B cell (primary cell): Measurements from ENCODE around the gene PLD4. TPM values are rescaled to one million over a fixed set of nuclear protein-coding genes. Genes with fewer than 3 reads are reported as not detected.

Source experiments
- ATAC-seq: fragments of 200-7000 bp; cut with Tn5 transposase; one replicate; pipeline ENCODE4 v1.10.0; 2021; ENCODE audit warnings: low read depth, mild to moderate bottlenecking, moderate number of reproducible peaks, moderate library complexity
- CTCF ChIA-PET: fragments of 350-600 bp; sonication (Branson Sonifier 250); formaldehyde crosslinking; loops from one replicate; lab custom pipeline; 2021; ENCODE audit warnings: antibody characterized with exemption, inconsistent platforms; lab: Charles Lee
- POLR2A ChIA-PET: fragments of 350-600 bp; sonication (Branson Sonifier 250); formaldehyde crosslinking; loops from one replicate; lab custom pipeline; 2021; ENCODE audit warnings: antibody characterized with exemption; lab: Charles Lee
- DNase-seq: peaks from one replicate; pipeline ENCODE4 v3.0.0; 2013
- H2AFZ ChIP-seq: 2 replicates; pipeline ENCODE4 v1.6.1; 2012; ENCODE audit warnings: mild to moderate bottlenecking, low read depth, low read length; ENCODE audit not compliant: insufficient read depth, poor library complexity, severe bottlenecking
- H3K27ac ChIP-seq, 2 donors: 1 replicate in 1 of 2; 2 replicates in 1 of 2; pipeline ENCODE4 v1.5.1; 2012 to 2013; ENCODE audit warnings: low read length in 2 of 2, mild to moderate bottlenecking in 2 of 2, moderate library complexity in 1 of 2
- H3K27me3 ChIP-seq, 4 experiments: fragments of 200-600 bp in 1 of 4; sonication (generic) in 1 of 4; replicated peaks in 1 of 4; 1 replicate in 2 of 4; 2 replicates in 2 of 4; pipeline versions ENCODE4 v1.6.1 to v1.7.0; 2013 to 2016; ENCODE audit warnings: low read length in 3 of 4, mild to moderate bottlenecking in 2 of 4, mixed read lengths in 1 of 4, moderate library complexity in 1 of 4; ENCODE audit not compliant: insufficient read depth in 4 of 4, control insufficient read depth in 3 of 4; ENCODE audit errors: control extremely low read depth in 1 of 4
- H3K36me3 ChIP-seq, 2 experiments: replicated peaks in 1 of 2; 1 replicate in 1 of 2; 2 replicates in 1 of 2; pipeline versions ENCODE4 v1.6.1 to v1.7.1; 2013; ENCODE audit warnings: low read length in 1 of 2; ENCODE audit not compliant: insufficient read depth in 2 of 2, control insufficient read depth in 1 of 2; ENCODE audit errors: control extremely low read depth in 1 of 2, extremely low read depth in 1 of 2
- H3K4me1 ChIP-seq, 2 donors: fragments of 200-600 bp in 1 of 2; sonication (generic) in 1 of 2; 1 replicate in 1 of 2; 2 replicates in 1 of 2; pipeline versions ENCODE4 v1.5.1 to v1.6.1; 2013 to 2017; ENCODE audit warnings: low read length in 2 of 2; ENCODE audit not compliant: control insufficient read depth in 2 of 2, insufficient read depth in 2 of 2
- H3K4me2 ChIP-seq: replicated peaks from 2 replicates; pipeline ENCODE3; 2012; ENCODE audit warnings: mild to moderate bottlenecking, low read depth, low read length; ENCODE audit not compliant: poor library complexity, severe bottlenecking
- H3K4me3 ChIP-seq, 5 experiments: fragments of 200-600 bp in 1 of 5; sonication (generic) in 1 of 5; 1 replicate in 3 of 5; 2 replicates in 2 of 5; pipeline versions ENCODE4 v1.5.1 to v1.7.0; 2011 to 2016; ENCODE audit warnings: low read length in 4 of 5, mild to moderate bottlenecking in 4 of 5, low read depth in 2 of 5, control low read depth in 1 of 5, moderate library complexity in 1 of 5; ENCODE audit not compliant: insufficient read depth in 1 of 5; ENCODE audit errors: control extremely low read depth in 1 of 5, extremely low read depth in 1 of 5
- H3K79me2 ChIP-seq: fragments of 200-600 bp; sonication (generic); one replicate; pipeline ENCODE4 v1.6.0; 2016; ENCODE audit warnings: low read length; ENCODE audit not compliant: control insufficient read depth, insufficient read depth
- H3K9ac ChIP-seq: fragments of 200-600 bp; sonication (generic); 2 replicates; pipeline ENCODE4 v1.6.1; 2017; ENCODE audit warnings: mild to moderate bottlenecking, low read length, moderate library complexity
- H3K9me3 ChIP-seq, 3 donors: one replicate each; pipeline versions ENCODE4 v1.6.1 to v1.7.1; 2013; ENCODE audit warnings: low read length in 2 of 3; ENCODE audit not compliant: control insufficient read depth in 2 of 3, insufficient read depth in 1 of 3; ENCODE audit errors: control extremely low read depth in 1 of 3
- H4K20me1 ChIP-seq: 2 replicates; pipeline ENCODE4 v1.6.0; 2012; ENCODE audit warnings: mild to moderate bottlenecking, low read length; ENCODE audit not compliant: insufficient read depth, control insufficient read depth, poor library complexity, severe bottlenecking
- H3K27ac Mint-ChIP-seq: one replicate; pipeline ENCODE4 v1.8.0; 2021; ENCODE audit warnings: mixed read lengths
- H3K27me3 Mint-ChIP-seq: one replicate; pipeline ENCODE4 v1.8.0; 2021; ENCODE audit warnings: mixed read lengths
- H3K4me1 Mint-ChIP-seq: one replicate; pipeline ENCODE4 v1.8.0; 2021; ENCODE audit warnings: mixed read lengths
- H3K4me3 Mint-ChIP-seq: one replicate; pipeline ENCODE4 v1.8.0; 2021; ENCODE audit warnings: mixed read lengths
- H3K9me3 Mint-ChIP-seq: one replicate; pipeline ENCODE4 v1.8.0; 2022; ENCODE audit warnings: mixed read lengths; ENCODE audit not compliant: insufficient read depth
- EZH2 ChIP-seq: IDR thresholded peaks from 2 replicates; pipeline ENCODE4 v1.6.1; 2012; ENCODE audit warnings: borderline replicate concordance, low read depth, mild to moderate bottlenecking, moderate library complexity, low read length; ENCODE audit not compliant: insufficient read depth, poor library complexity, severe bottlenecking
- WGBS: methylation state at CpG from one replicate; pipeline ENCODE4 v1.1.5; 2013; ENCODE audit warnings: missing lambda C conversion rate; ENCODE audit not compliant: insufficient coverage; 5-methylcytosine and 5-hydroxymethylcytosine counted together
- intact Hi-C: fragments of 100-400 bp; cut with micrococcal nuclease; formaldehyde crosslinking; loops from one replicate; pipeline ENCODE4 v1.10.0; 2022
- polyA plus RNA-seq: library from polyadenylated mRNA; depleted of rRNA; stranded (reverse); fragments of >200 nt; gene quantifications from 2 replicates; pipeline ENCODE4 v1.2.3, GENCODE V29; 2012
- total RNA-seq, 2 donors: library from RNA; stranded (reverse); fragments of 120-200 nt in 1 of 2; gene quantifications; 1 replicate in 1 of 2; 2 replicates in 1 of 2; pipeline versions ENCODE4 v1.2.3 to v1.2.4, GENCODE V29; 2013 to 2022
- TF ChIP-seq, protein P1 (sequence below): fragments of 200-600 bp; IDR thresholded peaks from one replicate; pipeline ENCODE4 v1.8.0; 2022; ENCODE audit warnings: antibody characterized with exemption, mild to moderate bottlenecking

PLD4 gene
- total and polyA plus RNA-seq, 2 donors (not counting 1 experiment from before 2014, with no cell fraction given), result 49.9 to 79.7 TPM

DNA sequence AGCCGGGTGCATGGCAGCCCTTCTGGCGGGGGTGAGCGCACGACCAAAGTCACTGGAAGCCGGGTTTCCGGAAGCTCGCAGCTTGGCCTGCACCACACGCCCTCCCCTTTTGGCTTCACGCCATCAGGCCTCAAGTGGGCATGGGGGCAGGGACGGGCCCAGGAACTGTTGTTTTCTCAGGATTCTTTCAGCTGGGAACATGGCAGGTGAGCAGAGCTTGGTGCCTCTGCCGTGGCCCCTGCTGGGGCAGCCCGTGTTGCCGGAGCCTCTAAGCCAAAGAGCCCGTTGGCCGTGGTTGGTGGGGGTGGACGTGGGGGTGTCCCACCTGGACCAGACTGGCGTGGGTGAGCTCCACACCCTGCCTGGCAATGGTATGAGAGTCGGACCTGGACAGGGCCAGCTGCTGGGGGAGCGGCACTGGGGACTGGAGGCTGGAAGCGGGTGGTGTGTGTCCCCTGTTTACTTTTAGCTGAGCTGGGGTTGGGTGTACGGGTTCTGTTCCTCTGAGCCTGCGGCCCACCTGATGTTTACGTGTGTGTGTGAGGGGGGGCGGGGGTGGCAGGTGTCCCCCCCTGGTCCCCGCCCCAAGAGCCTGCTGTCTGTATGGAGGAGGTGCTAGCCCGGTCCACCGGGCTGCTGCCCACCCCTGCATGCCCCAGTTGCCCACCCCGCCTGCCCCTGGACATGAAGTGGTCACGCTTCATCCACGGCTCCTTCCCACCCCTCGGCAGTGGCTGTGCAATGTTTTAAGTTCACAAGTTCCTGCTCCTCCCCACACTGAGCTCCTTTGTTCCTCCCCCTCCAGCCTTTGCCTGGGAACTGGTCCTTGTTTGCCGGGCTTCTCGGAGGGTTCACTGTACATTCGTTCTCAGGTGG is 28.7 kb upstream of the PLD4 start:
- no peaks in the 10 kb centered on the region for H4K20me1 ChIP-seq
- no peak overlapping the region for H3K4me2 ChIP-seq
- H3K4me1 ChIP-seq, result peaks cover 0 to 5% of the 10 kb centered on the region in 2 donors
- no peak overlapping the region for H3K4me3 ChIP-seq
- Mint-ChIP-seq H3K4me3 (no peak overlapping the region), H3K27ac (no peak overlapping the region), H3K9me3 (no peaks in the 10 kb centered on the region), H3K27me3 (peaks cover 5% of the 10 kb centered on the region), H3K4me1 (peaks cover 4% of the 10 kb centered on the region)
- no peak overlapping the region for H2AFZ ChIP-seq
- peaks cover 0 to 4% (median 0%) of the 10 kb centered on the region in 4 experiments for H3K27me3 ChIP-seq
- intact Hi-C loops, result loop anchor here (1.0 to 2.0 kb wide), 4 partner anchors 30 to 191 kb away; no protein-coding TSS in a partner anchor
- ChIA-PET POLR2A (interaction anchor here (1.2 kb wide), 1 partner anchor 32 kb away, joined by 3 read pairs; no protein-coding TSS in a partner anchor), CTCF (interaction anchor here (0.6 to 4.1 kb wide), 13 partner anchors 12 to 781 kb away, joined by 3 to 34 read pairs (median 4); no protein-coding TSS in a partner anchor)
- ATAC-seq (no peak), DNase-seq (peak; percentile 18)
- no peak overlapping the region for H3K9ac ChIP-seq
- H3K36me3 ChIP-seq, result no peaks in the 10 kb centered on the region
- no peaks in the 10 kb centered on the region for H3K9me3 ChIP-seq
- no peak overlapping the region for H3K27ac ChIP-seq
- WGBS, result 84% methylated on average over 27 of the region's 34 CpGs
- H3K79me2 ChIP-seq, result no peaks in the 10 kb centered on the region
- TF ChIP-seq EZH2, result no peak
- TF ChIP-seq, protein P1, sequence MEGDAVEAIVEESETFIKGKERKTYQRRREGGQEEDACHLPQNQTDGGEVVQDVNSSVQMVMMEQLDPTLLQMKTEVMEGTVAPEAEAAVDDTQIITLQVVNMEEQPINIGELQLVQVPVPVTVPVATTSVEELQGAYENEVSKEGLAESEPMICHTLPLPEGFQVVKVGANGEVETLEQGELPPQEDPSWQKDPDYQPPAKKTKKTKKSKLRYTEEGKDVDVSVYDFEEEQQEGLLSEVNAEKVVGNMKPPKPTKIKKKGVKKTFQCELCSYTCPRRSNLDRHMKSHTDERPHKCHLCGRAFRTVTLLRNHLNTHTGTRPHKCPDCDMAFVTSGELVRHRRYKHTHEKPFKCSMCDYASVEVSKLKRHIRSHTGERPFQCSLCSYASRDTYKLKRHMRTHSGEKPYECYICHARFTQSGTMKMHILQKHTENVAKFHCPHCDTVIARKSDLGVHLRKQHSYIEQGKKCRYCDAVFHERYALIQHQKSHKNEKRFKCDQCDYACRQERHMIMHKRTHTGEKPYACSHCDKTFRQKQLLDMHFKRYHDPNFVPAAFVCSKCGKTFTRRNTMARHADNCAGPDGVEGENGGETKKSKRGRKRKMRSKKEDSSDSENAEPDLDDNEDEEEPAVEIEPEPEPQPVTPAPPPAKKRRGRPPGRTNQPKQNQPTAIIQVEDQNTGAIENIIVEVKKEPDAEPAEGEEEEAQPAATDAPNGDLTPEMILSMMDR, result no peak
